GM18909 (cell line): ENCODE results near the gene ELP4.

Source experiments
- ATAC-seq: cut with Tn5 transposase; IDR thresholded peaks from one replicate; pipeline ENCODE4 v1.9.1; 2021; ENCODE audit warnings: mild to moderate bottlenecking; ENCODE audit not compliant: unreplicated experiment, poor library complexity

ELP4 gene

DNA sequence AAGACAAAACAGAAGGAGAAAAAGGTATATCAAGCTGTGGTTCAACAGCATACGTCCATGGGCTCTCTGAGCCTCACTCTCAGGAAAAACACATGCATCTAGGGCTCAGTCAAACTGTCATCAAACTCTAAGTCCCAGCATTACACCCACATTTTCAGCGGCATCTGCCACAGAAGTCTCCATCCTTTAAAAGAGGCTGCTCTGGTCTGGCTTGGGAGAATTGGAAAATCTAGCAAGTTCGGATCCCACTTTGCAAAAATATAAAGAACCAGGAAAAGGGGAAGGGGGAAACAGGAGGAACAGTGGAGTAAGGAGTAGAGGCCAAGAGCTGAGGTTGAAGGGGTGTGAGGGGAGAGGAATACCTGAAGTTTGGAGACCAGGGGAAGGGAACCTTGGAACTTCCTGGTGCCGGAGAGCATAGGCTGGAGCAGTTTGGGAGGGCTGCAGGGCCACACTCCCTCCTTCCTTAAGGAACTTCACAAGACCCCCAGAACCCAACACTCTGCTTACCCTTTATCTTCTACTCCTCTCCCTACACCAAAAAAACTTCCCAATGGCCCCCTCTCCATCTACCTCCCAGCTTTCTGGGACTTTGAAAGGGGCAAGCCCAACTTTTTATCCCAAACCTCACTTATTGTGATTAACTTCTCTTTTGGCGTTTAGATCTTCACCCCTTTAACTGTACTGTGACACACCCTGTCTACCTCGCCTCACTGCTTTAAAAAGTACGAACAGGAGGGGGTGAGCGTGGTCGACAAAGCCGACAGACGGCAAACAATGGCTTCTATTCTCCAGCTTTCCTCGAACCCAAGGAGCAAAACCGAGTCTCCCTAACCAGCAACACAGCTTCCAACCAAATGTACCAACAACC lies 297.6 kb downstream of the ELP4 start:
- ATAC-seq, result no peak

GRCh38 chr11:31807799-31808667 lies 298.5 kb downstream of the ELP4 start:
- no peak for ATAC-seq

DNA sequence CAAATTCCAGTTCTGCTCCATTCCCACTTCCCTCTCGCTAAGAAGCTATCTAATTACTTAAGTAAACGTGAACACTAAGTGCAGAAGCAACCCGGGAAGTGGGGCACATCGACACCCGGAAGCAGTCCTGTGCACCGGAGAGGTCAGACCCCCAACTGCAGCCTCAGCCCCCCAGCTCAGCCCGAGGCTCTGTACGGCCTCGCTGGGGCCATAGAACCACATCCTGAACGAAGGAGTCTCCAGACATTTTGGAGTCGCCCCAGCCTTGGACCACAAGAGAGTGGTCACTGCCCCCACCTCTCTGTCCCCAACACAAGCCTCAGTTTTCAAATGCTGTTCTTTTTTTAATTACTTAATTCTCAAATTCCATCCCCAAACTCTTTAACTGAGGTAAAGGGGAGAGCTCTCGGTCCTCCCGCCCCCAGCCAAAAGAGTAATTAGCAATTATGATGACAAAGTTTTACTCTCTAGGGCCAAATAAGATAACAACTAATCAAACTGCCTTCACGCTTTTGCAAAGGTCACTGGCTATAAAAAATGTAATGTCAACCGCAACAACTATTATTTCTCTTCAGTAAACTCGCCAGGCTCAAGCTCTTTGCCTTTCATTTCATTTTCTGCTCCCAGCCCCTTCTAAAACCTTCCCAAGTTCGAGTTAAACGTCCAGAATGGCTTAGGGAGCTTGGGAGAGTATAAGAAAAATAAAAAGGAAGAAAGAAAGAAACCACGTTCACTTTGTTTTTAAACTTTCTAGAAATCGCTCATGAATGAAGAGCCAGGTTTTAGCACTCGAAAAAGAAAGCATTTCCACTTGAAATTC lies 299.4 kb downstream of the ELP4 start:
- ATAC-seq, result no peak

- ATAC-seq, result no peak
Observed at GRCh38 chr11:31809541-31809856, 299.9 kb downstream of the ELP4 start.

GRCh38 chr11:31809857-31810778 lies 300.6 kb downstream of the ELP4 start:
- ATAC-seq, result no peak

DNA sequence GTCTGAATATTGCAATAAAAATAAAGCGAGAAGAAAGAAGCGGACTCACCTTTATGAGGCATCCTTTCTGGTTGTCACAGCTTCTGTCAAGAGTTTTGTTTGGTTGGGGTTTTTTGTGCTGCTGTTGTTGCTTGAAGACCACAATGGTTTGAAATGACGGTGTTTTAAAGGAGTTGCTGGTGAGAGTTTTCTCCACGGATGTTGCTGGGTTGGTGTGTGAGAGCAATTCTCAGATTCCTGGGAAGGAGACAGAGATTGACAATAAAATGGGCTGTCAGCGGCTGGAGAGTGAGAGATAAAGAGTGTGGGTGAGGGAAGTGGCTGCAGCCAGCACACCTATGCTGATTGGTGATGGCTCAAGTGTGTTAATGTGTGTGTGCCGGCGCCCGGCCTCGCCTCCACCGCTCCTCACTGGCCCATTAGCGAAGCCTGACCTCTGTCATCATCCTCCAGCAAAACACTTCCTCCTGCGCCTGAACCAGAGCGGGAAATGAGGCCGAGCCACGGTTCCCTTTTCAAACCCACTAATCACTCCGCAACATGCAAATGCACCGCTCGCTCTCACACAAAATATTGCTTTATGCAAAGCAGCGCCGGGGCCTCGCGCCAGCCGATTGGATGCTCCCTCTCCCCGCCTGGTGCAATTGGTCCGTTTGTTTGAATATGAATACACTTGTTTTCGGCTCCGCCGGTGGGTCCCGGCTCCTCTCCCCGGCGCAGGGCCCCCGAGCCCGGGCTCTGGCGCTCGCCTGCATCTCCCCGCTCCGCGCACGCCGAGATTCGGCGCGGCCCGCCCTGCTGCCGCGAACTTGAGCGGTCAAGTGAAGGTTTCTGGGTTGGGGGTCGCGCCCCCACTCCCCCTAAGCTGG lies 301.4 kb downstream of the ELP4 start, which contains the start of gene PAX6:
Gene PAX6 (minus strand): TSS at position 544 of the 869 bp plus-strand sequence. CDS start 4,911 bp downstream, outside the sequence.
- peak; percentile 75 for ATAC-seq

GRCh38 chr11:31812383-31813381 lies 303.1 kb downstream of the ELP4 start:
- ATAC-seq, result no peak

GRCh38 chr11:31813391-31814175 lies 304.0 kb downstream of the ELP4 start:
- ATAC-seq, result no peak

GRCh38 chr11:31814176-31814868 lies 304.8 kb downstream of the ELP4 start:
- ATAC-seq, result no peak

- no peak for ATAC-seq
Observed at GRCh38 chr11:31815711-31816467, 306.3 kb downstream of the ELP4 start.

DNA sequence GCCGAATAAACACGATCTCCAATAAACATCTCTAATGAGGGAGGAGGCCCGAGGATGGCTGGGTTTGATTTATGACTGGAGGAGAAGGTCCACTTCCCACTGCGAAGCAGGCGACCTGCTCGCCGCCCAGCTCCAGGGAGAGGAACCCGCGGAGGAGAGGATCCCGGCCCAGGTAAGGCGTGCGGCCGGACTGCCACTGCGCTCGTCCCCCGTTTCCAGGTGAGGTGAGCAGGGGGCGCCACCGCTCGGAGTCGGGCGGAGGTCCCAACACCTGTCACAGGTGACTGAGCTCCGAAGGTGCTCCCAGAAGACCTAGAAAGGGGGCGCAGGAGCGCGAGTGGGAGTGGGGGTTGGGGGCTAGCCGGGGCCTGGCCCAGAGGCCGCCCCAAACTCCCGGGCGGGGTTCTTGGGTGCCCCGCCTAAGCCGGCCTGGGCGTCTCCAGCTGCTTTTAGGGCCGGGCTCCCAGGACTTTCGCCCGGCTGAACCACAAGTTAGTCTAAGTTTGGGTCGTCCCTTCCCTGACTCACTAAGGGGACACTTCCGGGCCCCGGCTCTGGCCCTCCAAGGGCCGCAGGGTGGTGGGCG lies 307.0 kb downstream of the ELP4 start:
- no peak for ATAC-seq

GRCh38 chr11:31817054-31817620 lies 307.6 kb downstream of the ELP4 start:
- ATAC-seq, result no peak

DNA sequence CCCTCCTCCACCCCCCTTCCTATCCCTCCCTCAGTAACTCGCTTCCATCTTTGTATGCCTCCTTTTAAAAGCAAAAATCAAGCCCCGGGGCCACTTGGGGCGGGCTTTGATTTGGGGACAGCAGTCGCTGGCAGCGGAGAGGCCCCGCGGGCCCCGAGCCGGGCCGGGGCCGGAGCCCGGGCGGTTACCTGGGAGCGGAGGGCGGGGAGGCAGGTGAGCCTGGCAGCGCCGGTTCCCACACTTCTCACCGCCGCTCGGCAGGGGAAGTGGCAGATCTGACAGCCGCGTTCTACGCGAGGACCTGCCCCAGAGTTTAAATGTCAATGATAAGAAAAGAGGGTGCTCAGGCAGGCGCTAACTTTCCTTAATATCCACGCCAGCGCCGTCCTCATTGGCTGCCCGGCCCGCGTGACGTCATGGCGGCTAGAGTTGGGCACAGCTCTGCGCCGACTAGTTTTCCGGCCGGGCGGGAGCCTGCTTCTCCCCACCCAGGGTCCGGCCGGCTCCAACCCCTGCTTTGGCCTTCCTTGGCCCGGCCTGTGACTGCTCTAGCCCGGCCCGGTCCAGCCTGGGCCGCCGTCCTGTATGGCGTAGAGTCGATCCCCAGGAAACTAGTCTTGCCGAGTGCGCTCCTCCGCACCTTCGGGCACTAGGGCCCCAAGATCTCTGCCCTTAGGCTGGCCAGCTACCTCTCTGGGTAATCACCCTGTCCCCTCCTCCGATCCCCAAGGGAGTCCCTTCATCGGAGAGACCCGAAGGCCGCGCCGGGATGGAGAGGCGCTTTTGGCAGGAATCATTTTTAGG lies 308.3 kb downstream of the ELP4 start:
- ATAC-seq, result no peak

GRCh38 chr11:31818425-31818755 lies 308.8 kb downstream of the ELP4 start:
- ATAC-seq, result no peak
